ENCODE measurements around the gene HNRNPCL2. TPM values are rescaled to one million over a fixed set of nuclear protein-coding genes. Genes with fewer than 3 reads are reported as not detected.
"Not testable (repeated sequence)": the region's sequence is repeated elsewhere in the genome, so short reads cannot be mapped to it uniquely, and the experiment has no call there.

The HNRNPCL2 gene
- not detected in 2 replicates for total RNA-seq

- H3K27me3 Mint-ChIP-seq (ENCODE audit: insufficient read depth); H3K9me3 Mint-ChIP-seq; H3K27ac Mint-ChIP-seq; H3K36me3 Mint-ChIP-seq (ENCODE audit: low read depth); H3K4me3 Mint-ChIP-seq; DNase-seq (ENCODE audit: low spot score); H3K4me1 Mint-ChIP-seq (ENCODE audit: low read depth); intact Hi-C loops (cut with micrococcal nuclease): not testable (repeated sequence)
Measured at GRCh38 chr1:13116754-13117153, at the start of gene HNRNPCL2. TSS of gene HNRNPCL2 (minus strand) at chr1:13116854. CDS start at chr1:13116400, 454 bp downstream.

- H3K4me1 Mint-ChIP-seq (ENCODE audit: low read depth); H3K36me3 Mint-ChIP-seq (ENCODE audit: low read depth): not testable (repeated sequence)
Measured at GRCh38 chr1:13165531-13165930, 48.9 kb upstream of the HNRNPCL2 start, which contains the start of gene HNRNPCL4. TSS of gene HNRNPCL4 (minus strand) at chr1:13165631. CDS start at chr1:13165467, 164 bp downstream.

GRCh38 chr1:13155909-13156308, 39.3 kb upstream of the HNRNPCL2 start, which contains the start of gene PRAMEF26:
TSS of gene PRAMEF26 (minus strand) at chr1:13156009. CDS start at chr1:13153095, 2,914 bp downstream.
- H3K9me3 Mint-ChIP-seq; H3K27me3 Mint-ChIP-seq (ENCODE audit: insufficient read depth); H3K4me3 Mint-ChIP-seq; H3K27ac Mint-ChIP-seq; DNase-seq (ENCODE audit: low spot score); H3K4me1 Mint-ChIP-seq (ENCODE audit: low read depth); H3K36me3 Mint-ChIP-seq (ENCODE audit: low read depth); intact Hi-C loops (cut with micrococcal nuclease): not testable (repeated sequence)

More at GRCh38 chr1:13165531-13165930, 48.9 kb upstream of the HNRNPCL2 start, which contains the start of gene HNRNPCL4:
- DNase-seq (ENCODE audit: low spot score); H3K4me3 Mint-ChIP-seq; intact Hi-C loops (cut with micrococcal nuclease); H3K27ac Mint-ChIP-seq; H3K9me3 Mint-ChIP-seq; H3K27me3 Mint-ChIP-seq (ENCODE audit: insufficient read depth): not testable (repeated sequence)

GRCh38 chr1:13070474-13070873, 46.2 kb downstream of the HNRNPCL2 start, which contains the start of gene PRAMEF25:
TSS of gene PRAMEF25 (plus strand) at chr1:13070774. CDS start at chr1:13073694, 2,920 bp downstream.
- H3K4me3 Mint-ChIP-seq; H3K27ac Mint-ChIP-seq; H3K27me3 Mint-ChIP-seq (ENCODE audit: insufficient read depth); H3K4me1 Mint-ChIP-seq (ENCODE audit: low read depth); H3K9me3 Mint-ChIP-seq; H3K36me3 Mint-ChIP-seq (ENCODE audit: low read depth); DNase-seq (ENCODE audit: low spot score); intact Hi-C loops (cut with micrococcal nuclease): not testable (repeated sequence)

Other genes with a start within 250 kb of the HNRNPCL2 start
- not detected in 2 replicates for gene PRAMEF4, start 230.7 kb downstream of the HNRNPCL2 start, total RNA-seq
- not detected in 2 replicates for gene PRAMEF10, start 218.6 kb downstream of the HNRNPCL2 start, total RNA-seq
- not detected in 2 replicates for gene PRAMEF7, start 200.2 kb downstream of the HNRNPCL2 start, total RNA-seq
- gene PRAMEF6, start 169.3 kb downstream of the HNRNPCL2 start, total RNA-seq: not detected in 2 replicates
- not detected in 2 replicates for gene PRAMEF27, start 60.3 kb downstream of the HNRNPCL2 start, total RNA-seq
- gene HNRNPCL3, start 56.1 kb downstream of the HNRNPCL2 start, total RNA-seq: not detected in 2 replicates
- not detected in 2 replicates for gene PRAMEF25, start 46.1 kb downstream of the HNRNPCL2 start, total RNA-seq
- gene PRAMEF26, start 39.2 kb upstream of the HNRNPCL2 start, total RNA-seq: not detected in 2 replicates
- not detected in 2 replicates for gene HNRNPCL4, start 48.8 kb upstream of the HNRNPCL2 start, total RNA-seq
- gene PRAMEF9, start 55.0 kb upstream of the HNRNPCL2 start, total RNA-seq: not detected in 2 replicates
- not detected in 2 replicates for gene PRAMEF13, start 84.6 kb upstream of the HNRNPCL2 start, total RNA-seq
- gene PRAMEF18, start 109.3 kb upstream of the HNRNPCL2 start, total RNA-seq: not detected in 2 replicates
- gene PRAMEF5, start 137.3 kb upstream of the HNRNPCL2 start, total RNA-seq: not detected in 2 replicates
- not detected in 2 replicates for gene PRAMEF8, start 168.3 kb upstream of the HNRNPCL2 start, total RNA-seq
- not detected in 2 replicates for gene PRAMEF33, start 186.7 kb upstream of the HNRNPCL2 start, total RNA-seq
- gene PRAMEF15, start 198.7 kb upstream of the HNRNPCL2 start, total RNA-seq: not detected in 2 replicates
- gene PRAMEF14, start 230.3 kb upstream of the HNRNPCL2 start, total RNA-seq: not detected in 2 replicates